K562 (cell line): ENCODE results near the gene ZCCHC3. TPM values are rescaled to one million over a fixed set of nuclear protein-coding genes. Genes with fewer than 3 reads are reported as not detected.

ENCODE experiments used
- AFF4 ChIP-seq: sonication (generic); formaldehyde crosslinking; IDR thresholded peaks from 2 replicates; pipeline ENCODE4 v1.8.0; 2023; ENCODE audit warnings: mild to moderate bottlenecking, missing genetic modification reagents
- ATF3 ChIP-seq, 2 experiments: fragments of 450-650 bp in 1 of 2; sonication (generic) in 1 of 2; formaldehyde crosslinking in 1 of 2; IDR thresholded peaks in 1 of 2; conservative IDR thresholded peaks in 1 of 2; 2 replicates each; pipeline versions ENCODE4 v1.6.1 to v1.8.1; 2016 to 2023; ENCODE audit warnings: mild to moderate bottlenecking in 2 of 2, moderate library complexity in 2 of 2, inconsistent platforms in 1 of 2, missing genetic modification reagents in 1 of 2
- BRD4 ChIP-seq: fragments of 200-600 bp; sonication (generic); IDR thresholded peaks from 2 replicates; pipeline ENCODE4 v1.6.1; 2017; ENCODE audit warnings: inconsistent platforms
- DDX20 ChIP-seq: fragments of 450-650 bp; IDR thresholded peaks from 2 replicates; pipeline ENCODE4 v1.6.1; 2016; ENCODE audit warnings: missing genetic modification characterization, low read depth, mild to moderate bottlenecking, missing compliant biosample characterization, moderate library complexity
- ELK3 ChIP-seq: fragments of 450-650 bp; formaldehyde crosslinking; IDR thresholded peaks from 2 replicates; pipeline ENCODE4 v1.4.0; 2020; ENCODE audit warnings: mild to moderate bottlenecking
- HDAC1 ChIP-seq, 2 experiments: fragments of 450-650 bp; IDR thresholded peaks; 2 replicates each; pipeline ENCODE4 v1.6.1; 2016 to 2017; ENCODE audit warnings: inconsistent platforms in 1 of 2, mild to moderate bottlenecking in 1 of 2, moderate library complexity in 1 of 2
- HIVEP1 ChIP-seq: fragments of 250-450 bp; sonication (Bioruptor Pico); IDR thresholded peaks from 2 replicates; pipeline ENCODE4 v1.4.0; 2020; ENCODE audit warnings: mild to moderate bottlenecking
- HNRNPLL ChIP-seq: fragments of 200-400 bp; formaldehyde crosslinking; IDR thresholded peaks from 2 replicates; pipeline ENCODE4 v1.6.1; 2017; ENCODE audit warnings: low read length, low read depth, mild to moderate bottlenecking; ENCODE audit not compliant: poor library complexity, severe bottlenecking
- MAFF ChIP-seq: IDR thresholded peaks from 2 replicates; pipeline ENCODE4 v1.6.1; 2012; ENCODE audit warnings: low read length, improper control_type of control experiment
- RBM17 ChIP-seq: fragments of 200-400 bp; formaldehyde crosslinking; IDR thresholded peaks from 2 replicates; pipeline ENCODE4 v1.6.1; 2017; ENCODE audit warnings: low read depth, mild to moderate bottlenecking, low read length, borderline replicate concordance
- TSHZ1 ChIP-seq: fragments of 250-450 bp; sonication (Bioruptor Pico); IDR thresholded peaks from 2 replicates; pipeline ENCODE4 v1.4.0; 2020; ENCODE audit warnings: mild to moderate bottlenecking, moderate library complexity
- ZFX ChIP-seq: sonication (generic); formaldehyde crosslinking; IDR thresholded peaks from 2 replicates; pipeline ENCODE4 v1.8.0; 2022; ENCODE audit warnings: mild to moderate bottlenecking, missing genetic modification reagents, moderate library complexity
- ZNF146 ChIP-seq: IDR thresholded peaks from one replicate; pipeline ENCODE4 v1.6.1; 2018; ENCODE audit warnings: missing compliant biosample characterization; ENCODE audit not compliant: unreplicated experiment
- ZNF212 ChIP-seq: fragments of 450-650 bp; formaldehyde crosslinking; IDR thresholded peaks from 2 replicates; pipeline ENCODE4 v1.4.0; 2020; ENCODE audit warnings: mild to moderate bottlenecking
- ZNF707 ChIP-seq: fragments of 250-450 bp; sonication (Bioruptor Pico); conservative IDR thresholded peaks from 2 replicates; pipeline ENCODE4 v1.8.0; 2022; ENCODE audit warnings: inconsistent platforms, mild to moderate bottlenecking, moderate library complexity
- polyA plus RNA-seq, 8 experiments: library from polyadenylated mRNA; depleted of rRNA in 4 of 8; stranded (reverse) in 5 of 8; unstranded in 3 of 8; fragments of >200 nt; fragmentation: Nextera tagmentation in 2 of 8; fragmentation: Illumina TruSeq in 1 of 8; extraction: Ambion mirVana in 2 of 8; extraction: Trizol in 1 of 8; gene quantifications; 2 replicates each; pipeline versions ENCODE4 v1.2.1 to v1.2.3, GENCODE V29; 2011 to 2014; ENCODE audit warnings: inconsistent platforms in 1 of 8, missing spikeins in 1 of 8
- total RNA-seq, 7 experiments: library from RNA; depleted of rRNA in 6 of 7; stranded (reverse); fragments of >200 nt in 6 of 7; fragmentation: Illumina TruSeq in 2 of 7; extraction: Trizol in 2 of 7; gene quantifications; 2 replicates each; pipeline versions ENCODE4 v1.2.1 to v1.2.3, GENCODE V29; 2011 to 2021; ENCODE audit warnings: low replicate concordance in 1 of 7

Gene ZCCHC3
- total and polyA plus RNA-seq, 9 of the 15 experiments (the other 6 are each of a cell fraction or from before 2014, with no cell fraction given) = 2.8 to 23.3 (median 16.5) TPM

GRCh38 chr20:324177-325044 is 27.0 kb downstream of the ZCCHC3 start (continued):
- TF ChIP-seq ATF3 (IDR thresholded peaks at IDR 0.05) (no peak), ATF3 (CRISPR knock-in tag; conservative IDR thresholded peaks at IDR 0.05) (no peak), HNRNPLL (peak; percentile 12), BRD4 (no peak), TSHZ1 (CRISPR knock-in tag) (no peak), RBM17 (no peak), HDAC1 (IDR thresholded peaks at IDR 0.05) (peak in 1 of 2 experiments; percentile 96; a peak in 2 of 4 replicates), ZNF146 (no peak), DDX20 (tag) (no peak), ELK3 (CRISPR knock-in tag) (no peak), HIVEP1 (no peak), ZFX (CRISPR knock-in tag) (peak; percentile 69), ZNF707 (CRISPR knock-in tag) (no peak), AFF4 (CRISPR knock-in tag) (peak; percentile 48; the same call in 1 of the 2 replicates), ZNF212 (CRISPR knock-in tag) (no peak), MAFF (no peak)
